Inflammatory macrophage (primary cell): ENCODE data around the gene PRKCQ.

Experiments used
- DNase-seq, 2 donors: peaks; one replicate each; pipeline ENCODE4 v3.0.0-alpha.2; 2020 to 2022

PRKCQ gene

GRCh38 chr10:6404127-6405072 lies 175.7 kb downstream of the PRKCQ start:
- no peak for DNase-seq

GRCh38 chr10:6402960-6403359 lies 177.1 kb downstream of the PRKCQ start:
- no peak for DNase-seq

- no peak for DNase-seq
Measured at GRCh38 chr10:6402349-6402709, 177.7 kb downstream of the PRKCQ start.

GRCh38 chr10:6401558-6402348 lies 178.3 kb downstream of the PRKCQ start:
- peak; percentile 86 to 89 for DNase-seq

GRCh38 chr10:6400821-6401465 lies 179.1 kb downstream of the PRKCQ start:
- peak; percentile 35 to 53 for DNase-seq

GRCh38 chr10:6400331-6400730 lies 179.7 kb downstream of the PRKCQ start:
- DNase-seq, result peak; percentile 83 to 89

GRCh38 chr10:6399879-6400278 lies 180.2 kb downstream of the PRKCQ start:
- DNase-seq, result no peak

GRCh38 chr10:6399231-6399741 lies 180.8 kb downstream of the PRKCQ start:
- DNase-seq, result peak; percentile 88 to 90

GRCh38 chr10:6398399-6398798 lies 181.7 kb downstream of the PRKCQ start:
- DNase-seq, result peak; percentile 73 to 74

- peak; percentile 91 to 98 for DNase-seq
Measured at GRCh38 chr10:6396652-6397051, 183.4 kb downstream of the PRKCQ start.

- DNase-seq, result no peak
Measured at GRCh38 chr10:6396226-6396625, 183.8 kb downstream of the PRKCQ start.

GRCh38 chr10:6395606-6396005 lies 184.5 kb downstream of the PRKCQ start:
- peak; percentile 60 to 68 for DNase-seq

GRCh38 chr10:6394084-6394483 lies 186.0 kb downstream of the PRKCQ start:
- no peak for DNase-seq

GRCh38 chr10:6393168-6393567 lies 186.9 kb downstream of the PRKCQ start:
- no peak for DNase-seq

GRCh38 chr10:6390213-6390845 lies 189.7 kb downstream of the PRKCQ start:
- DNase-seq, result peak; percentile 51 to 72

GRCh38 chr10:6388261-6388893 lies 191.7 kb downstream of the PRKCQ start:
- DNase-seq, result no peak

GRCh38 chr10:6386960-6387359 lies 193.1 kb downstream of the PRKCQ start:
- DNase-seq, result no peak

- DNase-seq, result peak; percentile 54 to 66
Measured at GRCh38 chr10:6386346-6386745, 193.7 kb downstream of the PRKCQ start.

- peak; percentile 17 to 45 for DNase-seq
Measured at GRCh38 chr10:6385665-6386064, 194.4 kb downstream of the PRKCQ start.

GRCh38 chr10:6384847-6385246 lies 195.2 kb downstream of the PRKCQ start:
- DNase-seq, result no peak

GRCh38 chr10:6384031-6384430 lies 196.0 kb downstream of the PRKCQ start:
- DNase-seq, result no peak
